ENCODE results near the gene STYK1.

DNA sequence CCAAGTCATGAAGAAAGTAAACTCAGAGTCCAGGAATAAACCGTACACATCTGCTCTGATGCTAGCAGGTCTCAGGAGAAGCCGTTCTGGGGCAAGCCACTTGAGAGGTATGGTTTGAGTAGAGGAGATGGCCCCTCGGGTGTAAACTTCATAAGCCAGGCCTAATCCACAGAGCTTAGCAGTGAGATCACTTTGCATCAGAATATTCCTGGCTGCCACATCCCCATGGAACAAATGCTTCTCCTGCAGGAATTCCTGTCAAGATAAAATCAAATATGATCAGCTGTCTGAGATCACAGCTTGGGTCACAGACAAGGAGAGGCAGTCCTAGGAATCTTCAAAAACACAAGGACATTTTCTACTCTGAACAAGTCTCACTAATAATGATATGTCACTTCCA, 49.2 kb downstream of the STYK1 start:
- no peak for TF ChIP-seq POLR2A (IDR thresholded peaks at IDR 0.05)
- TF ChIP-seq, protein P1, sequence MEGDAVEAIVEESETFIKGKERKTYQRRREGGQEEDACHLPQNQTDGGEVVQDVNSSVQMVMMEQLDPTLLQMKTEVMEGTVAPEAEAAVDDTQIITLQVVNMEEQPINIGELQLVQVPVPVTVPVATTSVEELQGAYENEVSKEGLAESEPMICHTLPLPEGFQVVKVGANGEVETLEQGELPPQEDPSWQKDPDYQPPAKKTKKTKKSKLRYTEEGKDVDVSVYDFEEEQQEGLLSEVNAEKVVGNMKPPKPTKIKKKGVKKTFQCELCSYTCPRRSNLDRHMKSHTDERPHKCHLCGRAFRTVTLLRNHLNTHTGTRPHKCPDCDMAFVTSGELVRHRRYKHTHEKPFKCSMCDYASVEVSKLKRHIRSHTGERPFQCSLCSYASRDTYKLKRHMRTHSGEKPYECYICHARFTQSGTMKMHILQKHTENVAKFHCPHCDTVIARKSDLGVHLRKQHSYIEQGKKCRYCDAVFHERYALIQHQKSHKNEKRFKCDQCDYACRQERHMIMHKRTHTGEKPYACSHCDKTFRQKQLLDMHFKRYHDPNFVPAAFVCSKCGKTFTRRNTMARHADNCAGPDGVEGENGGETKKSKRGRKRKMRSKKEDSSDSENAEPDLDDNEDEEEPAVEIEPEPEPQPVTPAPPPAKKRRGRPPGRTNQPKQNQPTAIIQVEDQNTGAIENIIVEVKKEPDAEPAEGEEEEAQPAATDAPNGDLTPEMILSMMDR (IDR thresholded peaks at IDR 0.05), result no peak
- TF ChIP-seq EP300 (IDR thresholded peaks at IDR 0.05), result no peak
